Ishikawa (cell line): ENCODE measurements around the gene KCNE3.

ENCODE experiments used
- CEBPB ChIP-seq: IDR thresholded peaks from 2 replicates; pipeline ENCODE4 v1.6.1; 2012
- CREB1 ChIP-seq: IDR thresholded peaks from 2 replicates; pipeline ENCODE4 v1.6.1; 2012; ENCODE audit warnings: low read depth
- EGR1 ChIP-seq: IDR thresholded peaks from 2 replicates; pipeline ENCODE4 v1.6.1; 2012
- EP300 ChIP-seq: IDR thresholded peaks from 2 replicates; pipeline ENCODE4 v1.6.1; 2012; ENCODE audit warnings: borderline replicate concordance
- RAD21 ChIP-seq: IDR thresholded peaks from 2 replicates; pipeline ENCODE4 v1.6.1; 2012; ENCODE audit warnings: low read depth
- TAF1 ChIP-seq: IDR thresholded peaks from 2 replicates; pipeline ENCODE4 v1.6.1; 2012; ENCODE audit warnings: low read depth, mild to moderate bottlenecking
- TCF12 ChIP-seq: IDR thresholded peaks from 2 replicates; pipeline ENCODE4 v1.6.1; 2012; ENCODE audit warnings: low read depth
- YY1 ChIP-seq: IDR thresholded peaks from 2 replicates; pipeline ENCODE4 v1.6.1; 2012; ENCODE audit warnings: low read depth
- TF ChIP-seq, protein P1 (sequence below): IDR thresholded peaks from 2 replicates; pipeline ENCODE4 v1.6.1; 2012; ENCODE audit warnings: low read depth, mild to moderate bottlenecking
- TF ChIP-seq, protein P2 (sequence below): IDR thresholded peaks from 2 replicates; pipeline ENCODE4 v1.6.1; 2012
- TF ChIP-seq, protein P3 (sequence below): IDR thresholded peaks from 2 replicates; pipeline ENCODE4 v1.6.1; 2012

DNA sequence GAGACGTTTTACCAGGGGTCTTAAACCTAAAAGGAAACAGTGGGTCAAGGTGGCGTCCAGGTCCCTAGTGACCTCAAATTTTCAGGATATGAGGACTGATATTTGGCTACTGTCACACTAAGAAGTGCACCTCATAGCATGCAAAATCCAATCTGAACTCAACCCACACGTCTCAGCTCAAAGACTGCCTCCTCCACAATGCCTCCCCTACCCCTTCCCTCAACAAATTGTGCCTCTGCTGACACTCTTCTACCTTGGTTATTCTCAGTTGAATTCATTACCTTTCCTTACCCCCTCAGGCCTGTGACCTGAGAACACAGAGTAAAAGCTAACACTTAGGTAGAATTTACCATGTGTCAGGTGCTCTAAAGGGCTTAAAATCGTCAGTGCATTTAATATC lies 38.6 kb upstream of the KCNE3 start:
- TF ChIP-seq TAF1 (no peak), CREB1 (no peak), EP300 (no peak), YY1 (no peak), CEBPB (no peak), RAD21 (no peak), EGR1 (no peak), TCF12 (no peak)
- TF ChIP-seq, protein P1, sequence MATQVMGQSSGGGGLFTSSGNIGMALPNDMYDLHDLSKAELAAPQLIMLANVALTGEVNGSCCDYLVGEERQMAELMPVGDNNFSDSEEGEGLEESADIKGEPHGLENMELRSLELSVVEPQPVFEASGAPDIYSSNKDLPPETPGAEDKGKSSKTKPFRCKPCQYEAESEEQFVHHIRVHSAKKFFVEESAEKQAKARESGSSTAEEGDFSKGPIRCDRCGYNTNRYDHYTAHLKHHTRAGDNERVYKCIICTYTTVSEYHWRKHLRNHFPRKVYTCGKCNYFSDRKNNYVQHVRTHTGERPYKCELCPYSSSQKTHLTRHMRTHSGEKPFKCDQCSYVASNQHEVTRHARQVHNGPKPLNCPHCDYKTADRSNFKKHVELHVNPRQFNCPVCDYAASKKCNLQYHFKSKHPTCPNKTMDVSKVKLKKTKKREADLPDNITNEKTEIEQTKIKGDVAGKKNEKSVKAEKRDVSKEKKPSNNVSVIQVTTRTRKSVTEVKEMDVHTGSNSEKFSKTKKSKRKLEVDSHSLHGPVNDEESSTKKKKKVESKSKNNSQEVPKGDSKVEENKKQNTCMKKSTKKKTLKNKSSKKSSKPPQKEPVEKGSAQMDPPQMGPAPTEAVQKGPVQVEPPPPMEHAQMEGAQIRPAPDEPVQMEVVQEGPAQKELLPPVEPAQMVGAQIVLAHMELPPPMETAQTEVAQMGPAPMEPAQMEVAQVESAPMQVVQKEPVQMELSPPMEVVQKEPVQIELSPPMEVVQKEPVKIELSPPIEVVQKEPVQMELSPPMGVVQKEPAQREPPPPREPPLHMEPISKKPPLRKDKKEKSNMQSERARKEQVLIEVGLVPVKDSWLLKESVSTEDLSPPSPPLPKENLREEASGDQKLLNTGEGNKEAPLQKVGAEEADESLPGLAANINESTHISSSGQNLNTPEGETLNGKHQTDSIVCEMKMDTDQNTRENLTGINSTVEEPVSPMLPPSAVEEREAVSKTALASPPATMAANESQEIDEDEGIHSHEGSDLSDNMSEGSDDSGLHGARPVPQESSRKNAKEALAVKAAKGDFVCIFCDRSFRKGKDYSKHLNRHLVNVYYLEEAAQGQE, result no peak
- TF ChIP-seq, protein P2, sequence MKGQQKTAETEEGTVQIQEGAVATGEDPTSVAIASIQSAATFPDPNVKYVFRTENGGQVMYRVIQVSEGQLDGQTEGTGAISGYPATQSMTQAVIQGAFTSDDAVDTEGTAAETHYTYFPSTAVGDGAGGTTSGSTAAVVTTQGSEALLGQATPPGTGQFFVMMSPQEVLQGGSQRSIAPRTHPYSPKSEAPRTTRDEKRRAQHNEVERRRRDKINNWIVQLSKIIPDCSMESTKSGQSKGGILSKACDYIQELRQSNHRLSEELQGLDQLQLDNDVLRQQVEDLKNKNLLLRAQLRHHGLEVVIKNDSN, result no peak
- TF ChIP-seq, protein P3, sequence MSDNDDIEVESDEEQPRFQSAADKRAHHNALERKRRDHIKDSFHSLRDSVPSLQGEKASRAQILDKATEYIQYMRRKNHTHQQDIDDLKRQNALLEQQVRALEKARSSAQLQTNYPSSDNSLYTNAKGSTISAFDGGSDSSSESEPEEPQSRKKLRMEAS, result no peak
